PC-3 (cell line): ENCODE measurements around the gene IGF1. TPM values are rescaled to one million over a fixed set of nuclear protein-coding genes. Genes with fewer than 3 reads are reported as not detected.

Experiments used
- ATAC-seq: fragments of 200-7000 bp; cut with Tn5 transposase; 2 replicates; pipeline ENCODE4 v1.9.1; 2020; ENCODE audit warnings: mild to moderate bottlenecking, moderate library complexity
- BruUV-seq: library from RNA; stranded (reverse); fragments of 400-500 nt; replicated peaks from 2 replicates; lab custom pipeline; 2021; lab: Mats Ljungman, UMichigan
- CTCF ChIA-PET: fragments of 300-600 bp; sonication (Branson Sonifier 250); formaldehyde crosslinking; loops from one replicate; lab custom pipeline; 2022; ENCODE audit warnings: antibody characterized with exemption; lab: Charles Lee
- POLR2A ChIA-PET: fragments of 300-600 bp; sonication (Branson Sonifier 250); formaldehyde crosslinking; loops from one replicate; lab custom pipeline; 2022; ENCODE audit warnings: antibody characterized with exemption; ENCODE audit not compliant: unreplicated experiment; lab: Charles Lee
- DNase-seq: peaks from one replicate; pipeline ENCODE4 v3.0.0-alpha.2; 2015
- H2AFZ ChIP-seq: fragments of 300-600 bp; sonication (generic); 2 replicates; pipeline ENCODE4 v1.6.0; 2016; ENCODE audit warnings: antibody characterized with exemption, low read length
- H3F3A ChIP-seq: fragments of 300-600 bp; sonication (generic); one replicate; pipeline ENCODE4 v1.6.0; 2017; ENCODE audit warnings: antibody characterized with exemption, low read length, control low read depth, mild to moderate bottlenecking; ENCODE audit not compliant: unreplicated experiment
- H3K27ac ChIP-seq: fragments of 300-600 bp; sonication (generic); 2 replicates; pipeline ENCODE4 v1.5.1; 2016; ENCODE audit warnings: mild to moderate bottlenecking, low read length
- H3K27me3 ChIP-seq: fragments of 300-600 bp; sonication (generic); 2 replicates; pipeline ENCODE4 v1.6.1; 2016; ENCODE audit warnings: low read length, mixed read lengths
- H3K36me3 ChIP-seq: fragments of 300-600 bp; sonication (generic); 2 replicates; pipeline ENCODE4 v1.6.1; 2016; ENCODE audit warnings: low read depth, mixed run types, low read length, mixed read lengths
- H3K4me1 ChIP-seq: fragments of 300-600 bp; sonication (generic); 2 replicates; pipeline ENCODE4 v1.5.1; 2016; ENCODE audit warnings: low read length; ENCODE audit not compliant: insufficient read depth
- H3K4me2 ChIP-seq: fragments of 300-600 bp; sonication (generic); 2 replicates; pipeline ENCODE4 v1.6.0; 2016; ENCODE audit warnings: low read length
- H3K4me3 ChIP-seq: fragments of 300-600 bp; sonication (generic); 2 replicates; pipeline ENCODE4 v1.5.1; 2016; ENCODE audit warnings: mild to moderate bottlenecking, low read length, mixed read lengths
- H3K79me2 ChIP-seq: fragments of 300-600 bp; sonication (generic); 2 replicates; pipeline ENCODE4 v1.6.1; 2017; ENCODE audit warnings: low read length, mixed read lengths
- H3K9ac ChIP-seq: fragments of 300-600 bp; sonication (generic); 2 replicates; pipeline ENCODE4 v1.6.0; 2016; ENCODE audit warnings: mild to moderate bottlenecking, low read length
- H3K9me2 ChIP-seq: fragments of 300-600 bp; sonication (generic); replicated peaks from 2 replicates; pipeline ENCODE4 v1.6.1; 2016; ENCODE audit warnings: mixed run types, low read length, mixed read lengths
- H3K9me3 ChIP-seq: fragments of 300-600 bp; sonication (generic); 2 replicates; pipeline ENCODE4 v1.6.1; 2016; ENCODE audit warnings: low read length, mixed read lengths
- H4K20me1 ChIP-seq: fragments of 300-600 bp; sonication (generic); 2 replicates; pipeline ENCODE4 v1.6.1; 2016; ENCODE audit warnings: low read length, mixed read lengths
- EZH2 ChIP-seq: fragments of 300-600 bp; sonication (generic); IDR thresholded peaks from one replicate; pipeline ENCODE4 v1.6.1; 2017; ENCODE audit warnings: antibody characterized with exemption, mild to moderate bottlenecking, low read length; ENCODE audit not compliant: unreplicated experiment
- EZH2phosphoT487 ChIP-seq: fragments of 300-600 bp; sonication (generic); IDR thresholded peaks from 2 replicates; pipeline ENCODE4 v1.6.1; 2018; ENCODE audit warnings: mild to moderate bottlenecking, antibody characterized with exemption, low read length, borderline replicate concordance
- intact Hi-C: fragments of 100-400 bp; cut with micrococcal nuclease; formaldehyde crosslinking; loops from 2 replicates; pipeline ENCODE4 v1.9.0; 2023
- total RNA-seq: library from RNA; depleted of rRNA; stranded (reverse); fragments of >200 nt; gene quantifications from 2 replicates; pipeline ENCODE4 v1.2.3, GENCODE V29; 2014
- TF ChIP-seq, protein P1 (sequence below): fragments of 300-600 bp; sonication (generic); conservative IDR thresholded peaks from 2 replicates; pipeline ENCODE4 v1.5.1; 2017; ENCODE audit warnings: antibody characterized with exemption, low read depth, mild to moderate bottlenecking, low read length

IGF1 gene
- total RNA-seq, 1 experiment from 2014 or later = not detected

DNA sequence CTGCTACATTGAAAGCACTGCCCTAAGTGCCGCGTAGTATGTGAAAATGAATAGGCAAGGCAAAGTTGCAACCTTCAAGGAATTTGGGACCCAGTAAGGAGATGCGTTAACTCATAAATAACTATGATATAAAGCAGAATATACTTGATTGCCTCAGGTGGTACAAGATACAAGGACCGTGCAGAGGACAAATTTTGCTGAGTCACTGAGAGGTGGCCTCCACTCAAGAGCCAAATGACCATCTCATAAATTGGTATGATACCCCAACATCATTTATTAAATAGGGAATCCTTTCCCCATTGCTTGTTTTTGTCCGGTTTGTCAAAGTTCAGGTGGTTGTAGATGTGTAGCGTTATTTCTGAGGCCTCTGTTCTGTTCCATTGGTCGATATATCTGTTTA lies 35.7 kb downstream of the IGF1 start:
- intact Hi-C loops = no loop called here
- no peak for ATAC-seq

DNA sequence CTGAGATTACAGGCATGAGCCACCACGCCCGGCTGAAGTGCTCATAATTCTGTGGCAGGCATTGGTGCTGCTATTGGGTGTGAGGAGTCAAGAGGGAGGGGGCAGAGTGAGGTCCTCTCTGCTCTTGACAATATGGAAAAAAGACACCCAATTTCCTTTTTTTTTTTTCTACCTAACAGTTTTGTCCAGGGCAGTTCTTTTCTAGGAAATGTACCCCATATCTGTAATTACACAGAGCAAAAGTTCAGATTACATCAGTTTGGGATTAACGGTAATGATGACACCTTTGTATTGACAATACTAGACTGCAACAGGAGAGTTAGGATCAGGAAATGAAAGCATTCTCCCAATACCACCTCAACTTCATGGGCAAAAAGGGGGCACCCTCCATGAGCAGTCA lies 36.3 kb downstream of the IGF1 start:
- Histone ChIP-seq H4K20me1 (no peaks in the 10 kb centered on the region), H3K4me1 (no peaks in the 10 kb centered on the region), H3K4me3 (no peak overlapping the region), H3K9ac (no peak overlapping the region), H3K9me2 (no peaks in the 10 kb centered on the region), H2AFZ (no peak overlapping the region), H3K36me3 (no peaks in the 10 kb centered on the region), H3F3A (no peaks in the 10 kb centered on the region), H3K79me2 (no peaks in the 10 kb centered on the region), H3K9me3 (no peaks in the 10 kb centered on the region), H3K27me3 (no peaks in the 10 kb centered on the region), H3K4me2 (no peak overlapping the region), H3K27ac (no peak overlapping the region)
- intact Hi-C loops = no loop called here
- DNase-seq (no peak), ATAC-seq (no peak)
- CTCF ChIA-PET = no interaction called here
- TF ChIP-seq EZH2phosphoT487 = no peak
- no peak for TF ChIP-seq EZH2
- BruUV-seq = no TSS peak
- POLR2A ChIA-PET = no interaction called here

More for the DNA sequence above, 35.7 kb downstream of the IGF1 start:
- ChIA-PET CTCF (no interaction called here), POLR2A (no interaction called here)
- H3K27ac ChIP-seq = no peak overlapping the region
- no peaks in the 10 kb centered on the region for H3F3A ChIP-seq
- H3K4me2 ChIP-seq = no peak overlapping the region
- H3K4me1 ChIP-seq = no peaks in the 10 kb centered on the region
- H3K27me3 ChIP-seq = no peaks in the 10 kb centered on the region
- no peaks in the 10 kb centered on the region for H3K9me2 ChIP-seq
- no peaks in the 10 kb centered on the region for H4K20me1 ChIP-seq
- TF ChIP-seq EZH2phosphoT487 = no peak
- TF ChIP-seq EZH2 = no peak
- TF ChIP-seq, protein P1, sequence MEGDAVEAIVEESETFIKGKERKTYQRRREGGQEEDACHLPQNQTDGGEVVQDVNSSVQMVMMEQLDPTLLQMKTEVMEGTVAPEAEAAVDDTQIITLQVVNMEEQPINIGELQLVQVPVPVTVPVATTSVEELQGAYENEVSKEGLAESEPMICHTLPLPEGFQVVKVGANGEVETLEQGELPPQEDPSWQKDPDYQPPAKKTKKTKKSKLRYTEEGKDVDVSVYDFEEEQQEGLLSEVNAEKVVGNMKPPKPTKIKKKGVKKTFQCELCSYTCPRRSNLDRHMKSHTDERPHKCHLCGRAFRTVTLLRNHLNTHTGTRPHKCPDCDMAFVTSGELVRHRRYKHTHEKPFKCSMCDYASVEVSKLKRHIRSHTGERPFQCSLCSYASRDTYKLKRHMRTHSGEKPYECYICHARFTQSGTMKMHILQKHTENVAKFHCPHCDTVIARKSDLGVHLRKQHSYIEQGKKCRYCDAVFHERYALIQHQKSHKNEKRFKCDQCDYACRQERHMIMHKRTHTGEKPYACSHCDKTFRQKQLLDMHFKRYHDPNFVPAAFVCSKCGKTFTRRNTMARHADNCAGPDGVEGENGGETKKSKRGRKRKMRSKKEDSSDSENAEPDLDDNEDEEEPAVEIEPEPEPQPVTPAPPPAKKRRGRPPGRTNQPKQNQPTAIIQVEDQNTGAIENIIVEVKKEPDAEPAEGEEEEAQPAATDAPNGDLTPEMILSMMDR = no peak
- no peak for DNase-seq
- no peak overlapping the region for H3K4me3 ChIP-seq
- H3K9ac ChIP-seq = no peak overlapping the region
- H3K79me2 ChIP-seq = no peaks in the 10 kb centered on the region
- no peak overlapping the region for H2AFZ ChIP-seq
- BruUV-seq = no TSS peak
- no peaks in the 10 kb centered on the region for H3K36me3 ChIP-seq
- H3K9me3 ChIP-seq = no peaks in the 10 kb centered on the region

DNA sequence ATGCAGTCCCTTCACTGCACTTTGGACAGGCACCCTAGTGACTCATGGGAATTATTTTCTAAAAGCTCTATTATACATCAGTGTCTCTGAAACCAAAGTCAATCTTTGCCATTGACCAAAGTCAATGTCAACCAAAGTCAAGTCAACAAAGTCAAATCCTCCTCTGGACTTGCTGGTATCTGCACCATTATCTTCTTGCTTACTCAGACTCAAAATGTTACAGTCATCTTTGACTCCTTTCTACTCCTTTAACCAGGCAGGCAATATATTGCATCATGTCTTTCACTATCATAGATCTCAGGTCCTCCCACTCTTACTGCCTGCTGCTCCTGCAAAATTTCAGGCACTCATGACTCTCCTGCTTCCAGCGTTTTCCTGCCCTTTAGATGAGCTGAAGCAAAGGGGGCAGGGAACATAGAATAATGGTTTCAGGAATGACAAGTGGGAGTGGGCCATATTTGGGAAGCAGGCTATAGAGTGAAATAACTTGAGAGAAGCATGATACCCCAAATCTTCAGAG lies 39.2 kb downstream of the IGF1 start:
- TF ChIP-seq EZH2phosphoT487 (no peak), EZH2 (no peak)
- TF ChIP-seq, protein P1 = no peak
- H3K4me2 ChIP-seq = no peak overlapping the region
- H3K79me2 ChIP-seq = no peaks in the 10 kb centered on the region
- H4K20me1 ChIP-seq = no peaks in the 10 kb centered on the region
- POLR2A ChIA-PET = no interaction called here
- no peak overlapping the region for H2AFZ ChIP-seq
- BruUV-seq = no TSS peak
- H3K9ac ChIP-seq = no peak overlapping the region
- H3K9me2 ChIP-seq = no peaks in the 10 kb centered on the region
- no peaks in the 10 kb centered on the region for H3K4me1 ChIP-seq
- ATAC-seq (no peak), DNase-seq (no peak)
- CTCF ChIA-PET = no interaction called here
- no peak overlapping the region for H3K27ac ChIP-seq
- H3K9me3 ChIP-seq = no peaks in the 10 kb centered on the region
- H3F3A ChIP-seq = no peaks in the 10 kb centered on the region
- no peaks in the 10 kb centered on the region for H3K27me3 ChIP-seq
- intact Hi-C loops = no loop called here
- no peak overlapping the region for H3K4me3 ChIP-seq
- no peaks in the 10 kb centered on the region for H3K36me3 ChIP-seq
